OCI-LY3 (cell line): Measurements from ENCODE around the gene ARFRP1.

ENCODE experiments used
- CTCF ChIP-seq: fragments of 200-600, 300-600 bp; sonication (generic); IDR thresholded peaks from 2 replicates; pipeline ENCODE4 v1.5.1; 2014; ENCODE audit warnings: antibody characterized with exemption, low read length, low read depth
- EZH2phosphoT487 ChIP-seq: fragments of 200-600 bp; shearing (Covaris generic); IDR thresholded peaks from 2 replicates; pipeline ENCODE4 v1.6.1; 2018; ENCODE audit warnings: antibody characterized with exemption, mixed run types, low read depth

DNA sequence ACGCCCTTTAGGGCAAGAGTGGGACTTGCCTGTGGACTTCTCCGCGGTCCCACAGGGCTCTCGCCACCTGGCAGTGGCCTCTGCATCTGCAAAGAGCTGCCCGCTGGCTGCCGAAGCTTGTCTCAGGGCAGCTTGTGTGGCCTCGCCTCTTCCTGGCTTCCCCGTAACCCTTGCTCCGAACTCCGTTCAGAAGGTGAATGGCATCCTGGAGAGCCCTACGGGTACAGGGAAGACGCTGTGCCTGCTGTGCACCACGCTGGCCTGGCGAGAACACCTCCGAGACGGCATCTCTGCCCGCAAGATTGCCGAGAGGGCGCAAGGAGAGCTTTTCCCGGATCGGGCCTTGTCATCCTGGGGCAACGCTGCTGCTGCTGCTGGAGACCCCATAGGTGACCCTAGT is 46.7 kb downstream of the ARFRP1 start:
- no peak for TF ChIP-seq CTCF
- no peak for TF ChIP-seq EZH2phosphoT487
